SK-N-SH treated with all-trans-retinoic acid at 6 μM for 48 hours (cell line): ENCODE measurements around the gene HSPA4.

Source experiments
- ATAC-seq: fragments of 200-7000 bp; cut with Tn5 transposase; 3 replicates; pipeline ENCODE4 v1.9.1; 2020; ENCODE audit warnings: mild to moderate bottlenecking, moderate library complexity
- ARNTL ChIP-seq: fragments of 450-650 bp; formaldehyde crosslinking; IDR thresholded peaks from 2 replicates; pipeline ENCODE4 v1.5.0; 2020; ENCODE audit warnings: low read depth, mild to moderate bottlenecking, moderate library complexity, borderline replicate concordance
- BACH2 ChIP-seq: fragments of 250-450 bp; sonication (Bioruptor Pico); IDR thresholded peaks from 2 replicates; pipeline ENCODE4 v1.9.0; 2021; ENCODE audit warnings: mild to moderate bottlenecking, borderline replicate concordance
- CSDC2 ChIP-seq: fragments of 250-450 bp; sonication (Bioruptor Pico); IDR thresholded peaks from 2 replicates; pipeline ENCODE4 v1.5.0; 2020; ENCODE audit warnings: mild to moderate bottlenecking, moderate library complexity
- CSRNP3 ChIP-seq: fragments of 250-450 bp; sonication (Bioruptor Pico); IDR thresholded peaks from 2 replicates; pipeline ENCODE4 v1.5.1; 2021; ENCODE audit warnings: mild to moderate bottlenecking, moderate library complexity
- GLIS3 ChIP-seq: fragments of 250-450 bp; sonication (Bioruptor Pico); IDR thresholded peaks from 2 replicates; pipeline ENCODE4 v1.5.0; 2020; ENCODE audit warnings: mild to moderate bottlenecking, moderate library complexity
- ISL1 ChIP-seq: fragments of 250-450 bp; sonication (Bioruptor Pico); IDR thresholded peaks from 2 replicates; pipeline ENCODE4 v2.1.2; 2022; ENCODE audit warnings: mild to moderate bottlenecking, moderate library complexity
- PATZ1 ChIP-seq: fragments of 250-450 bp; sonication (Bioruptor Pico); IDR thresholded peaks from 2 replicates; pipeline ENCODE4 v1.8.0; 2020; ENCODE audit warnings: mild to moderate bottlenecking, moderate library complexity, borderline replicate concordance
- RARB ChIP-seq: fragments of 250-450 bp; sonication (Bioruptor Pico); IDR thresholded peaks from 2 replicates; pipeline ENCODE4 v1.8.0; 2021; ENCODE audit warnings: mild to moderate bottlenecking, moderate library complexity
- SNAI2 ChIP-seq: fragments of 250-450 bp; sonication (Bioruptor Pico); IDR thresholded peaks from 2 replicates; pipeline ENCODE4 v1.5.0; 2020; ENCODE audit warnings: mild to moderate bottlenecking, moderate library complexity
- TCF4 ChIP-seq: fragments of 250-450 bp; sonication (Bioruptor Pico); IDR thresholded peaks from 2 replicates; pipeline ENCODE4 v1.8.0; 2021; ENCODE audit warnings: mild to moderate bottlenecking, moderate library complexity, borderline replicate concordance
- ZC3H10 ChIP-seq: fragments of 250-450 bp; sonication (Bioruptor Pico); IDR thresholded peaks from 2 replicates; pipeline ENCODE4 v1.5.1; 2021; ENCODE audit warnings: mild to moderate bottlenecking, moderate library complexity
- ZFP30 ChIP-seq: fragments of 450-650 bp; formaldehyde crosslinking; IDR thresholded peaks from 2 replicates; pipeline ENCODE4 v1.5.0; 2022; ENCODE audit warnings: mild to moderate bottlenecking, moderate library complexity
- ZNF70 ChIP-seq: fragments of 450-650 bp; formaldehyde crosslinking; IDR thresholded peaks from 2 replicates; pipeline ENCODE4 v1.5.0; 2020; ENCODE audit warnings: mild to moderate bottlenecking, moderate library complexity
- ZNF8 ChIP-seq: fragments of 450-650 bp; formaldehyde crosslinking; IDR thresholded peaks from 2 replicates; pipeline ENCODE4 v1.5.0; 2020; ENCODE audit warnings: mild to moderate bottlenecking, moderate library complexity
- TF ChIP-seq, protein P1 (sequence below): fragments of 250-450 bp; sonication (Bioruptor Pico); IDR thresholded peaks from 2 replicates; pipeline ENCODE4 v1.8.0; 2021; ENCODE audit warnings: low read depth, mild to moderate bottlenecking, moderate library complexity, borderline replicate concordance
- TF ChIP-seq, protein P2 (sequence below): fragments of 250-450 bp; sonication (Bioruptor Pico); IDR thresholded peaks from 2 replicates; pipeline ENCODE4 v1.5.0; 2020; ENCODE audit warnings: mild to moderate bottlenecking, moderate library complexity

Gene HSPA4

DNA sequence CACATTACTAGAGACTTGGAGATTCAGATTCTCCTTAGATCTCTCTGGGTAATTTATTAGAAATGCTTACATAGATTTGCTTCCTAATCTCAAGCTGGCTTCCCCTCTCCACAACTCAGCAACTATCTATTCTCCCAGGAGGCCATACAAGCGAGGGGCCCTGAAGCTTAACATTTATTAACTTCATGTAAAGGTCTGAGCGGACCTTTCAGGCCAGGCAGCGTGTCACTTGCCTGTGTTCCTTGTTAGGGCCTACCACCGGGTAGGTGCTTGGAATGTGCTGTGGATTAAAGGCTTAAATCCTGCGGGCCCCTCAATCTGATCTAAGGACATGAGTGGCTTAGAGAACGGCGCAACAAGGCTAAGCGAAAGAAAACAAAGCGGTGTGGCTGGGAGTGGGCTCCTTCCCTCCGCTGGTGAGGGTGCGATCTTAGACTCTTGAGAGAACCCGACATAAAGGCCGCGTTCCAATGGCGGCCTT is 712 bp upstream of the HSPA4 start:
- no peak for ATAC-seq
- TF ChIP-seq SNAI2 (CRISPR knock-in tag) (no peak), ZC3H10 (CRISPR knock-in tag) (no peak), GLIS3 (CRISPR knock-in tag) (no peak), ZFP30 (no peak), ZNF70 (CRISPR knock-in tag) (no peak), BACH2 (CRISPR knock-in tag) (no peak), ARNTL (CRISPR knock-in tag) (no peak), ISL1 (CRISPR knock-in tag) (no peak), RARB (CRISPR knock-in tag) (no peak), CSRNP3 (CRISPR knock-in tag) (no peak)
- TF ChIP-seq, protein P1, sequence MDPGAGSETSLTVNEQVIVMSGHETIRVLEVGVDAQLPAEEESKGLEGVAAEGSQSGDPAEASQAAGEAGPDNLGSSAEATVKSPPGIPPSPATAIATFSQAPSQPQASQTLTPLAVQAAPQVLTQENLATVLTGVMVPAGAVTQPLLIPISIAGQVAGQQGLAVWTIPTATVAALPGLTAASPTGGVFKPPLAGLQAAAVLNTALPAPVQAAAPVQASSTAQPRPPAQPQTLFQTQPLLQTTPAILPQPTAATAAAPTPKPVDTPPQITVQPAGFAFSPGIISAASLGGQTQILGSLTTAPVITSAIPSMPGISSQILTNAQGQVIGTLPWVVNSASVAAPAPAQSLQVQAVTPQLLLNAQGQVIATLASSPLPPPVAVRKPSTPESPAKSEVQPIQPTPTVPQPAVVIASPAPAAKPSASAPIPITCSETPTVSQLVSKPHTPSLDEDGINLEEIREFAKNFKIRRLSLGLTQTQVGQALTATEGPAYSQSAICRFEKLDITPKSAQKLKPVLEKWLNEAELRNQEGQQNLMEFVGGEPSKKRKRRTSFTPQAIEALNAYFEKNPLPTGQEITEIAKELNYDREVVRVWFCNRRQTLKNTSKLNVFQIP (CRISPR knock-in tag) = no peak
- TF ChIP-seq, protein P2, sequence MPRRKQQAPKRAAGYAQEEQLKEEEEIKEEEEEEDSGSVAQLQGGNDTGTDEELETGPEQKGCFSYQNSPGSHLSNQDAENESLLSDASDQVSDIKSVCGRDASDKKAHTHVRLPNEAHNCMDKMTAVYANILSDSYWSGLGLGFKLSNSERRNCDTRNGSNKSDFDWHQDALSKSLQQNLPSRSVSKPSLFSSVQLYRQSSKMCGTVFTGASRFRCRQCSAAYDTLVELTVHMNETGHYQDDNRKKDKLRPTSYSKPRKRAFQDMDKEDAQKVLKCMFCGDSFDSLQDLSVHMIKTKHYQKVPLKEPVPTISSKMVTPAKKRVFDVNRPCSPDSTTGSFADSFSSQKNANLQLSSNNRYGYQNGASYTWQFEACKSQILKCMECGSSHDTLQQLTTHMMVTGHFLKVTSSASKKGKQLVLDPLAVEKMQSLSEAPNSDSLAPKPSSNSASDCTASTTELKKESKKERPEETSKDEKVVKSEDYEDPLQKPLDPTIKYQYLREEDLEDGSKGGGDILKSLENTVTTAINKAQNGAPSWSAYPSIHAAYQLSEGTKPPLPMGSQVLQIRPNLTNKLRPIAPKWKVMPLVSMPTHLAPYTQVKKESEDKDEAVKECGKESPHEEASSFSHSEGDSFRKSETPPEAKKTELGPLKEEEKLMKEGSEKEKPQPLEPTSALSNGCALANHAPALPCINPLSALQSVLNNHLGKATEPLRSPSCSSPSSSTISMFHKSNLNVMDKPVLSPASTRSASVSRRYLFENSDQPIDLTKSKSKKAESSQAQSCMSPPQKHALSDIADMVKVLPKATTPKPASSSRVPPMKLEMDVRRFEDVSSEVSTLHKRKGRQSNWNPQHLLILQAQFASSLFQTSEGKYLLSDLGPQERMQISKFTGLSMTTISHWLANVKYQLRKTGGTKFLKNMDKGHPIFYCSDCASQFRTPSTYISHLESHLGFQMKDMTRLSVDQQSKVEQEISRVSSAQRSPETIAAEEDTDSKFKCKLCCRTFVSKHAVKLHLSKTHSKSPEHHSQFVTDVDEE (CRISPR knock-in tag) = no peak

DNA sequence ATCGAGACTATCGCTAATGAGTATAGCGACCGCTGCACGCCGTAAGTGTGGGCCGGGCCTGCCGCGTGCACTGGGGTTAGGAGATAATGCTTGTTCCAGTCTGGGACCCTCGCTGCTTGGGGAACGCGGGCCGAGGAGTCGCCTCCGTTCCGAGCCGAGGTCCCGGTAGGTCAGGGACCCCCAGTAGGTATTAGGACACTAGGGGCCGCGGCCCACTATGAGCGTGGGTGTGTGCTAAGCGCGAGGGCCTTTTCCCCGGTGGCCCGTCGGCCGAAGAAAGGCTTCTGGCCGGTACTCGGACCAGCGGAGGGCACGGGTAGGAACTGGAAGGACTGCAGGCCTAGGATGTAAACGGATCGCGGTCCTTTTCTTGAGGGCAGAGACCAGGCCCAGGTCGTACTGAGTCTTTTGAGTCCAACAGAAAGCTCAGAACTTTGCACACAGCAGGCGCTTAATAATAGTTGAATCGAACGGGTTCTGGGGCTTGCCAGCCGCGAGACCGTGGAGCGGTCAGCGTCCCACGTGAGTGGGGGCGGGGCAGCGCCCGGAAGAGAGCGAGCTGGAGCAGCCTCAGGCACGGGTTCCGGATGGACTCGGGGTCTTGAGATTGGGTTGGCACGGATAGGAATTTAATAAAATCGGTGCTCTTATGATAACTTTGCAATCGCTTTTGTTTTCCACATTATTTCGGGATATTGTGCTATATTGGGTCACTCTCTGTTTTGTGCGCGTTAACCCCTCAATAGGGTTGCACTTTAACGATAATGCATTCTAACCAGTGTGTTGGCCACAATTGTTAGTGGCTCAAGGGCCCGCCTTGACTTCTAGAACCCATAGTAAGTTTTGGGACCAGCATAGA is 733 bp downstream of the HSPA4 start:
- TF ChIP-seq ARNTL (CRISPR knock-in tag) (no peak), PATZ1 (CRISPR knock-in tag) (no peak), ZNF8 (CRISPR knock-in tag) (no peak), ZFP30 (no peak)
- TF ChIP-seq, protein P2 (CRISPR knock-in tag) = no peak

DNA sequence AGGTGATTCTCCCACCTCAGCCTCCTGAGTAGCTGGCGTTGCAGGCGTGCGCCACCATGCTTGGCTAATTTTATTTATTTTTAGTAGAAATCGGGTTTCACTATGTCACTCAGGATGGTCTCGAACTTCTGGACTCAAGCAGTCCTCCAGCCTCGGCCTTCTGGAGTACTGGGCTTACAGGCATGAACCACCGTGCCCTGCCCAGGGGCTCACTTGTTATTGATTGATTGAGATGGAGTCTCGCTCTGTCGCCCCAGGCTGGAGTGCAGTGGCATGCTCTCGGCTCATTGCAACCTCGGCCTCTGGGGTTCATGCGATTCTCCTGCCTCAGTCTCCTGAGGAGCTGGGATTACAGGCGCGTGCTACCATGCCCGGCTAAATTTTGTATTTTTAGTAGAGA is 1.6 kb downstream of the HSPA4 start:
- ATAC-seq = no peak
- TF ChIP-seq CSRNP3 (CRISPR knock-in tag) (no peak), BACH2 (CRISPR knock-in tag) (no peak), PATZ1 (CRISPR knock-in tag) (no peak), ZC3H10 (CRISPR knock-in tag) (no peak), SNAI2 (CRISPR knock-in tag) (no peak), ZNF8 (CRISPR knock-in tag) (no peak), CSDC2 (CRISPR knock-in tag) (no peak), ARNTL (CRISPR knock-in tag) (no peak), RARB (CRISPR knock-in tag) (no peak), ZNF70 (CRISPR knock-in tag) (no peak), TCF4 (CRISPR knock-in tag) (no peak)
- TF ChIP-seq, protein P2 (CRISPR knock-in tag) = no peak

More for the DNA sequence above, 733 bp downstream of the HSPA4 start:
- peak; percentile 52 for ATAC-seq
